K562 (cell line): ENCODE data around the gene ANKRD12. TPM values are rescaled to one million over a fixed set of nuclear protein-coding genes. Genes with fewer than 3 reads are reported as not detected.
A peak's percentile ranks its signal among the peaks of the same experiment; 100 is the strongest.

Experiments
- BCL6 ChIP-seq: fragments of 250-450 bp; sonication (Bioruptor Pico); IDR thresholded peaks from 2 replicates; pipeline ENCODE4 v1.4.0; 2020
- CREB3 ChIP-seq: fragments of 450-650 bp; conservative IDR thresholded peaks from 2 replicates; pipeline ENCODE4 v1.6.1; 2016; ENCODE audit warnings: missing genetic modification characterization, low read depth, mild to moderate bottlenecking, missing compliant biosample characterization, moderate library complexity
- CREM ChIP-seq: IDR thresholded peaks from 2 replicates; pipeline ENCODE4 v1.6.1; 2014; ENCODE audit warnings: antibody characterized with exemption, low read depth
- CTCFL ChIP-seq: IDR thresholded peaks from 2 replicates; pipeline ENCODE4 v1.6.1; 2011; ENCODE audit warnings: borderline replicate concordance, low read depth, mild to moderate bottlenecking, moderate library complexity, low read length; ENCODE audit not compliant: insufficient read depth, poor library complexity, severe bottlenecking
- EGR1 ChIP-seq: fragments of 450-650 bp; conservative IDR thresholded peaks from 2 replicates; pipeline ENCODE4 v1.6.1; 2017; ENCODE audit warnings: mild to moderate bottlenecking
- ETV1 ChIP-seq: fragments of 450-650 bp; conservative IDR thresholded peaks from 2 replicates; pipeline ENCODE4 v1.6.1; 2016; ENCODE audit warnings: missing genetic modification characterization, control low read depth, low read depth, missing compliant biosample characterization
- KAT7 ChIP-seq: sonication (generic); formaldehyde crosslinking; IDR thresholded peaks from 2 replicates; pipeline ENCODE4 v1.8.0; 2022; ENCODE audit warnings: missing genetic modification reagents, mild to moderate bottlenecking, borderline replicate concordance
- KDM1A ChIP-seq, 2 experiments: fragments of 450-650 bp; IDR thresholded peaks; 2 replicates each; pipeline ENCODE4 v1.6.1; 2016; ENCODE audit warnings: mild to moderate bottlenecking in 2 of 2
- KLF16 ChIP-seq: IDR thresholded peaks from 2 replicates; pipeline ENCODE4 v1.6.1; 2016; ENCODE audit warnings: antibody characterized with exemption
- NFIC ChIP-seq: fragments of 450-650 bp; IDR thresholded peaks from 2 replicates; pipeline ENCODE4 v1.6.1; 2017; ENCODE audit warnings: mild to moderate bottlenecking, inconsistent platforms
- POLR2A ChIP-seq: fragments of 450-650 bp; conservative IDR thresholded peaks from 2 replicates; pipeline ENCODE4 v1.6.1; 2016
- RBFOX2 ChIP-seq: fragments of 200-400 bp; formaldehyde crosslinking; IDR thresholded peaks from 2 replicates; pipeline ENCODE4 v1.6.1; 2017; ENCODE audit warnings: low read depth, mild to moderate bottlenecking, low read length, moderate library complexity
- RREB1 ChIP-seq: fragments of 250-450 bp; sonication (Bioruptor Pico); IDR thresholded peaks from 2 replicates; pipeline ENCODE4 v1.4.0; 2020
- SLC30A9 ChIP-seq: fragments of 250-450 bp; sonication (Bioruptor Pico); IDR thresholded peaks from 2 replicates; pipeline ENCODE4 v1.8.0; 2022; ENCODE audit warnings: mild to moderate bottlenecking, moderate library complexity
- TBL1XR1 ChIP-seq, 2 experiments: IDR thresholded peaks; 2 replicates each; pipeline ENCODE4 v1.6.1; 2012; ENCODE audit warnings: improper control_type of control experiment in 2 of 2, low read length in 2 of 2, mild to moderate bottlenecking in 1 of 2
- YY1 ChIP-seq, 3 experiments: IDR thresholded peaks; 2 replicates each; pipeline ENCODE4 v1.6.1; 2011; ENCODE audit warnings: low read length in 2 of 3, mild to moderate bottlenecking in 2 of 3, moderate library complexity in 2 of 3, borderline replicate concordance in 1 of 3, control low read depth in 1 of 3, low read depth in 1 of 3; ENCODE audit not compliant: insufficient read depth in 3 of 3, insufficient replicate concordance in 2 of 3, control insufficient read depth in 1 of 3, insufficient read length in 1 of 3; ENCODE audit errors: extremely low read depth in 1 of 3
- ZNF175 ChIP-seq: fragments of 200-800 bp; sonication (Bioruptor generic); IDR thresholded peaks from 2 replicates; pipeline ENCODE4 v1.6.1; 2016; ENCODE audit warnings: low read depth, mild to moderate bottlenecking, missing genetic modification characterization, missing compliant biosample characterization
- ZNF444 ChIP-seq: fragments of 250-450 bp; sonication (Bioruptor Pico); IDR thresholded peaks from 2 replicates; pipeline ENCODE4 v1.4.0; 2020; ENCODE audit warnings: mild to moderate bottlenecking, moderate library complexity
- polyA plus RNA-seq, 8 experiments: library from polyadenylated mRNA; depleted of rRNA in 4 of 8; stranded (reverse) in 5 of 8; unstranded in 3 of 8; fragments of >200 nt; fragmentation: Nextera tagmentation in 2 of 8; fragmentation: Illumina TruSeq in 1 of 8; extraction: Ambion mirVana in 2 of 8; extraction: Trizol in 1 of 8; gene quantifications; 2 replicates each; pipeline versions ENCODE4 v1.2.1 to v1.2.3, GENCODE V29; 2011 to 2014; ENCODE audit warnings: inconsistent platforms in 1 of 8, missing spikeins in 1 of 8
- total RNA-seq, 7 experiments: library from RNA; depleted of rRNA in 6 of 7; stranded (reverse); fragments of >200 nt in 6 of 7; fragmentation: Illumina TruSeq in 2 of 7; extraction: Trizol in 2 of 7; gene quantifications; 2 replicates each; pipeline versions ENCODE4 v1.2.1 to v1.2.3, GENCODE V29; 2011 to 2021; ENCODE audit warnings: low replicate concordance in 1 of 7

Gene ANKRD12
- total and polyA plus RNA-seq, 9 of the 15 experiments (the other 6 are each of a cell fraction or from before 2014, with no cell fraction given) = 6.6 to 28.2 (median 16.0) TPM

GRCh38 chr18:9334329-9334972 lies 197.9 kb downstream of the ANKRD12 start, which contains the start of gene TWSG1 (continued):
- TF ChIP-seq TBL1XR1 (IDR thresholded peaks at IDR 0.05; ENCODE audit: low read length in 2 of 2) (no peak), CREM (peak; percentile 46; the same call in 1 of the 2 replicates), CTCFL (peak; percentile 95), ETV1 (tag) (no peak), BCL6 (no peak), KAT7 (no peak), YY1 (IDR thresholded peaks at IDR 0.05; ENCODE audit: borderline replicate concordance in 1 of 3, control insufficient read depth in 1 of 3, extremely low read depth in 1 of 3, insufficient read depth in 3 of 3, insufficient read length in 1 of 3, insufficient replicate concordance in 2 of 3, low read depth in 1 of 3, low read length in 2 of 3) (peak in 2 of 3 experiments; percentile 5 to 32), EGR1 (peak; percentile 89), KLF16 (peak; percentile 49), ZNF444 (CRISPR knock-in tag) (no peak), POLR2A (peak; percentile 67), RBFOX2 (peak; percentile 82), CREB3 (tag) (no peak), ZNF175 (no peak), KDM1A (IDR thresholded peaks at IDR 0.05) (no peak), SLC30A9 (no peak), RREB1 (CRISPR knock-in tag) (no peak), NFIC (no peak)
